ENCODE data around the gene MSANTD2.
A peak's percentile ranks its signal among the peaks of the same experiment; 100 is the strongest.

The MSANTD2 gene

GRCh38 chr11:124798991-124799347 lies 1.2 kb downstream of the MSANTD2 start:
- Histone ChIP-seq H3K27ac (ENCODE audit: low read length) (no peak overlapping the region), H2AFZ (ENCODE audit: low read depth, low read length) (no peak overlapping the region)
- TF ChIP-seq EZH2phosphoT487 (IDR thresholded peaks at IDR 0.05; ENCODE audit: low read depth): no peak
- TF ChIP-seq CTCF (IDR thresholded peaks at IDR 0.05; ENCODE audit: low read depth, low read length): no peak

GRCh38 chr11:124796312-124796711 lies 3.9 kb downstream of the MSANTD2 start:
- Histone ChIP-seq H3K36me3 (replicated peaks; ENCODE audit: low read depth, low read length) (no peaks in the 10 kb centered on the region), H3K9me3 (ENCODE audit: insufficient read depth, low read length) (no peaks in the 10 kb centered on the region), H3K4me3 (ENCODE audit: low read length) (no peak overlapping the region), H3K79me2 (ENCODE audit: low read length) (peaks cover 76% of the 10 kb centered on the region), H3K27ac (ENCODE audit: low read length) (no peak overlapping the region), H3K4me1 (ENCODE audit: low read length) (peaks cover 23% of the 10 kb centered on the region), H3K9ac (ENCODE audit: low read length) (no peak overlapping the region), H2AFZ (ENCODE audit: low read depth, low read length) (no peak overlapping the region), H3K27me3 (ENCODE audit: low read depth, low read length) (no peaks in the 10 kb centered on the region), H4K20me1 (ENCODE audit: insufficient read depth, low read length) (peaks cover 20% of the 10 kb centered on the region), H3K4me2 (ENCODE audit: low read length) (peak overlapping the region; percentile 3; the same call in 1 of the 2 replicates)
- TF ChIP-seq EZH2phosphoT487 (IDR thresholded peaks at IDR 0.05; ENCODE audit: low read depth) (no peak), CTCF (IDR thresholded peaks at IDR 0.05; ENCODE audit: low read depth, low read length) (no peak)

More at GRCh38 chr11:124798991-124799347, 1.2 kb downstream of the MSANTD2 start:
- Histone ChIP-seq H3K4me1 (ENCODE audit: low read length) (peaks cover 23% of the 10 kb centered on the region), H3K36me3 (replicated peaks; ENCODE audit: low read depth, low read length) (no peaks in the 10 kb centered on the region), H3K27me3 (ENCODE audit: low read depth, low read length) (no peaks in the 10 kb centered on the region), H3K4me3 (ENCODE audit: low read length) (peak overlapping the region; percentile 86), H3K9me3 (ENCODE audit: insufficient read depth, low read length) (no peaks in the 10 kb centered on the region), H3K79me2 (ENCODE audit: low read length) (peaks cover 55% of the 10 kb centered on the region), H3K9ac (ENCODE audit: low read length) (peak overlapping the region; percentile 86), H4K20me1 (ENCODE audit: insufficient read depth, low read length) (no peaks in the 10 kb centered on the region; the same call in 1 of the 2 replicates), H3K4me2 (ENCODE audit: low read length) (peak overlapping the region; percentile 97)

- H2AFZ ChIP-seq (ENCODE audit: low read depth, low read length): no peak overlapping the region
- H3K9me3 ChIP-seq (ENCODE audit: insufficient read depth, low read length): no peaks in the 10 kb centered on the region
- H3K9ac ChIP-seq (ENCODE audit: low read length): no peak overlapping the region
- peaks cover 84% of the 10 kb centered on the region for H3K79me2 ChIP-seq (ENCODE audit: low read length)
- H4K20me1 ChIP-seq (ENCODE audit: insufficient read depth, low read length): peaks cover 23% of the 10 kb centered on the region
- H3K4me1 ChIP-seq (ENCODE audit: low read length): peaks cover 16% of the 10 kb centered on the region
- H3K27me3 ChIP-seq (ENCODE audit: low read depth, low read length): no peaks in the 10 kb centered on the region
- no peak overlapping the region for H3K4me3 ChIP-seq (ENCODE audit: low read length)
- no peak overlapping the region for H3K27ac ChIP-seq (ENCODE audit: low read length)
- no peaks in the 10 kb centered on the region for H3K36me3 ChIP-seq (replicated peaks; ENCODE audit: low read depth, low read length)
- TF ChIP-seq EZH2phosphoT487 (IDR thresholded peaks at IDR 0.05; ENCODE audit: low read depth) (no peak), CTCF (IDR thresholded peaks at IDR 0.05; ENCODE audit: low read depth, low read length) (peak; percentile 73)
- H3K4me2 ChIP-seq (ENCODE audit: low read length): no peak overlapping the region
Observed at GRCh38 chr11:124793466-124794278, 6.5 kb downstream of the MSANTD2 start.

GRCh38 chr11:124791626-124792341 lies 8.4 kb downstream of the MSANTD2 start:
- TF ChIP-seq EZH2phosphoT487 (IDR thresholded peaks at IDR 0.05; ENCODE audit: low read depth): no peak
- Histone ChIP-seq H2AFZ (ENCODE audit: low read depth, low read length) (no peak overlapping the region), H3K27ac (ENCODE audit: low read length) (no peak overlapping the region), H3K36me3 (replicated peaks; ENCODE audit: low read depth, low read length) (no peaks in the 10 kb centered on the region), H4K20me1 (ENCODE audit: insufficient read depth, low read length) (peaks cover 23% of the 10 kb centered on the region), H3K27me3 (ENCODE audit: low read depth, low read length) (no peaks in the 10 kb centered on the region), H3K4me3 (ENCODE audit: low read length) (no peak overlapping the region), H3K4me2 (ENCODE audit: low read length) (no peak overlapping the region), H3K79me2 (ENCODE audit: low read length) (peaks cover 79% of the 10 kb centered on the region), H3K9ac (ENCODE audit: low read length) (no peak overlapping the region), H3K9me3 (ENCODE audit: insufficient read depth, low read length) (no peaks in the 10 kb centered on the region), H3K4me1 (ENCODE audit: low read length) (peaks cover 4% of the 10 kb centered on the region)
